ENCODE measurements around the gene VASP.

Gene VASP

GRCh38 chr19:45477713-45478453 lies 29.4 kb upstream of the VASP start:
- Mint-ChIP-seq H3K4me1 (ENCODE audit: low read depth) (peaks cover 50% of the 10 kb centered on the region), H3K36me3 (ENCODE audit: low read depth) (no peaks in the 10 kb centered on the region), H3K27me3 (peaks cover 54% of the 10 kb centered on the region)

GRCh38 chr19:45478454-45479238 lies 28.6 kb upstream of the VASP start:
- peaks cover 48% of the 10 kb centered on the region for H3K27me3 Mint-ChIP-seq
- H3K36me3 Mint-ChIP-seq (ENCODE audit: low read depth), result no peaks in the 10 kb centered on the region
- peak overlapping the region; percentile 91 for H3K27ac Mint-ChIP-seq
- peak overlapping the region; percentile 73 for H3K4me3 Mint-ChIP-seq
- peaks cover 46% of the 10 kb centered on the region for H3K4me1 Mint-ChIP-seq (ENCODE audit: low read depth)
- H3K9me3 Mint-ChIP-seq, result no peaks in the 10 kb centered on the region
- intact Hi-C loops (cut with micrococcal nuclease), result loop anchor here (1.0 kb wide), 2 partner anchors 39 to 51 kb away; no protein-coding TSS in a partner anchor

More at GRCh38 chr19:45477713-45478453, 29.4 kb upstream of the VASP start:
- peak overlapping the region; percentile 73 for H3K4me3 Mint-ChIP-seq
- intact Hi-C loops (cut with micrococcal nuclease), result no loop called here
- H3K9me3 Mint-ChIP-seq, result no peaks in the 10 kb centered on the region
- H3K27ac Mint-ChIP-seq, result peak overlapping the region; percentile 91

DNA sequence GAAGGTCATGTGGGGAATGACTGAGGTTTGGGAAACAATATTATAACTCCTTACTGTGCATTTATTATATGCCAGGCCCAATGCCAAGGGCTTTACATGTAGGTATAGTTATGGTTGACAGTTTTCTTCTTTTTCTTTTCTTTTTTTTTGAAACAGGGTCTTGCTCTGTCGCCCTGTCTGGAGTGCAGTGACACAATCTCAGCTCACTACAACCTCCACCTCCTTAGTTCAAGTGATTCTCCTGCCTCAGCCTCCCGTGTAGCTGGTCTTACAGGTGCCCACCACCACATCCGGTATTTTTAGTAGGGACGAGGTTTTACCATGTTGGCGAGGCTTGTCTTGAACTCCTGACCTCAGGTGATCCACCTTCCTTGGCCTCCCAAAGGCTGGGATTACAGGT lies 24.2 kb upstream of the VASP start:
- Mint-ChIP-seq H3K27ac (no peak overlapping the region), H3K4me1 (ENCODE audit: low read depth) (peaks cover 29% of the 10 kb centered on the region), H3K4me3 (no peak overlapping the region), H3K27me3 (peaks cover 15% of the 10 kb centered on the region), H3K36me3 (ENCODE audit: low read depth) (peaks cover 8% of the 10 kb centered on the region), H3K9me3 (no peaks in the 10 kb centered on the region)
- intact Hi-C loops (cut with micrococcal nuclease), result no loop called here

- H3K4me3 Mint-ChIP-seq, result no peak overlapping the region
- peaks cover 20% of the 10 kb centered on the region for H3K27me3 Mint-ChIP-seq
- intact Hi-C loops (cut with micrococcal nuclease), result no loop called here
- H3K36me3 Mint-ChIP-seq (ENCODE audit: low read depth), result peaks cover 19% of the 10 kb centered on the region
- no peaks in the 10 kb centered on the region for H3K9me3 Mint-ChIP-seq
- H3K27ac Mint-ChIP-seq, result peak overlapping the region; percentile 35
- H3K4me1 Mint-ChIP-seq (ENCODE audit: low read depth), result peaks cover 22% of the 10 kb centered on the region
Measured at GRCh38 chr19:45484273-45484945, 22.9 kb upstream of the VASP start.

- Mint-ChIP-seq H3K36me3 (ENCODE audit: low read depth) (peaks cover 19% of the 10 kb centered on the region), H3K9me3 (no peaks in the 10 kb centered on the region), H3K27ac (peak overlapping the region; percentile 63), H3K4me1 (ENCODE audit: low read depth) (peaks cover 17% of the 10 kb centered on the region), H3K27me3 (peaks cover 15% of the 10 kb centered on the region), H3K4me3 (peak overlapping the region; percentile 95)
- intact Hi-C loops (cut with micrococcal nuclease), result no loop called here
Measured at GRCh38 chr19:45485305-45486077, 21.8 kb upstream of the VASP start.

GRCh38 chr19:45488708-45489107 lies 18.6 kb upstream of the VASP start:
- no peak overlapping the region for H3K27ac Mint-ChIP-seq
- no peaks in the 10 kb centered on the region for H3K9me3 Mint-ChIP-seq
- no peak overlapping the region for H3K4me3 Mint-ChIP-seq
- intact Hi-C loops (cut with micrococcal nuclease), result no loop called here
- peaks cover 12% of the 10 kb centered on the region for H3K27me3 Mint-ChIP-seq
- peaks cover 35% of the 10 kb centered on the region for H3K4me1 Mint-ChIP-seq (ENCODE audit: low read depth)
- peaks cover 19% of the 10 kb centered on the region for H3K36me3 Mint-ChIP-seq (ENCODE audit: low read depth)

- H3K27ac Mint-ChIP-seq, result no peak overlapping the region
- H3K9me3 Mint-ChIP-seq, result no peaks in the 10 kb centered on the region
- intact Hi-C loops (cut with micrococcal nuclease), result no loop called here
- peaks cover 37% of the 10 kb centered on the region for H3K4me1 Mint-ChIP-seq (ENCODE audit: low read depth)
- peaks cover 14% of the 10 kb centered on the region for H3K27me3 Mint-ChIP-seq
- H3K36me3 Mint-ChIP-seq (ENCODE audit: low read depth), result peaks cover 19% of the 10 kb centered on the region
- no peak overlapping the region for H3K4me3 Mint-ChIP-seq
Measured at GRCh38 chr19:45489216-45489855, 17.9 kb upstream of the VASP start.

GRCh38 chr19:45492137-45492626 lies 15.1 kb upstream of the VASP start:
- peak overlapping the region; percentile 80 for H3K4me3 Mint-ChIP-seq

GRCh38 chr19:45492627-45493470 lies 14.4 kb upstream of the VASP start:
- peaks cover 39% of the 10 kb centered on the region for H3K27me3 Mint-ChIP-seq
- H3K4me1 Mint-ChIP-seq (ENCODE audit: low read depth), result peaks cover 46% of the 10 kb centered on the region
- no peaks in the 10 kb centered on the region for H3K9me3 Mint-ChIP-seq
- peaks cover 13% of the 10 kb centered on the region for H3K36me3 Mint-ChIP-seq (ENCODE audit: low read depth)
- H3K4me3 Mint-ChIP-seq, result peak overlapping the region; percentile 80
- intact Hi-C loops (cut with micrococcal nuclease), result loop anchor here (1.0 to 10.0 kb wide), 2 partner anchors 65 to 152 kb away; no protein-coding TSS in a partner anchor
- H3K27ac Mint-ChIP-seq, result peak overlapping the region; percentile 70

More at GRCh38 chr19:45492137-45492626, 15.1 kb upstream of the VASP start:
- Mint-ChIP-seq H3K36me3 (ENCODE audit: low read depth) (peaks cover 13% of the 10 kb centered on the region), H3K9me3 (no peaks in the 10 kb centered on the region), H3K4me1 (ENCODE audit: low read depth) (peaks cover 40% of the 10 kb centered on the region), H3K27ac (peak overlapping the region; percentile 70), H3K27me3 (peaks cover 36% of the 10 kb centered on the region)
- intact Hi-C loops (cut with micrococcal nuclease), result loop anchor here (10.0 kb wide), 1 partner anchor 153 kb away; no protein-coding TSS in a partner anchor

- Mint-ChIP-seq H3K9me3 (no peaks in the 10 kb centered on the region), H3K36me3 (ENCODE audit: low read depth) (no peaks in the 10 kb centered on the region), H3K4me1 (ENCODE audit: low read depth) (peaks cover 60% of the 10 kb centered on the region), H3K27ac (no peak overlapping the region), H3K27me3 (peaks cover 50% of the 10 kb centered on the region), H3K4me3 (no peak overlapping the region)
- intact Hi-C loops (cut with micrococcal nuclease), result loop anchor here (10.0 kb wide), 1 partner anchor 150 kb away; no protein-coding TSS in a partner anchor
Measured at GRCh38 chr19:45494261-45494916, 12.9 kb upstream of the VASP start.

GRCh38 chr19:45495178-45495577 lies 12.1 kb upstream of the VASP start:
- H3K4me1 Mint-ChIP-seq (ENCODE audit: low read depth), result peaks cover 65% of the 10 kb centered on the region
- H3K36me3 Mint-ChIP-seq (ENCODE audit: low read depth), result no peaks in the 10 kb centered on the region
- H3K27ac Mint-ChIP-seq, result no peak overlapping the region
- intact Hi-C loops (cut with micrococcal nuclease), result loop anchor here (10.0 kb wide), 1 partner anchor 150 kb away; no protein-coding TSS in a partner anchor
- H3K9me3 Mint-ChIP-seq, result no peaks in the 10 kb centered on the region
- peak overlapping the region; percentile 5 for H3K4me3 Mint-ChIP-seq
- peaks cover 53% of the 10 kb centered on the region for H3K27me3 Mint-ChIP-seq
